K562 (cell line): Measurements from ENCODE around the gene OLFML3. TPM values are rescaled to one million over a fixed set of nuclear protein-coding genes. Genes with fewer than 3 reads are reported as not detected.

Experiments used
- ATAC-seq: fragments of 200-7000 bp; cut with Tn5 transposase; 3 replicates; pipeline ENCODE4 v1.9.1; 2020; ENCODE audit warnings: moderate library complexity
- BruUV-seq: library from RNA; stranded (reverse); fragments of 400-500 nt; replicated peaks from 2 replicates; lab custom pipeline; 2021; lab: Mats Ljungman, UMichigan
- CTCF ChIA-PET: fragments of 300-600 bp; formaldehyde crosslinking; extraction: SDS; loops from one replicate; lab custom pipeline; 2021; ENCODE audit warnings: low intra/inter-chr PET ratio; lab: Yijun Ruan, JAX
- POLR2A ChIA-PET: fragments of 300-600, 350-650 bp; sonication (Branson Sonifier 250); formaldehyde crosslinking; extraction: SDS; loops from one replicate; lab custom pipeline; 2021; ENCODE audit warnings: antibody characterized with exemption, inconsistent platforms; lab: Yijun Ruan, JAX
- DNase-seq, 4 experiments: peaks; one replicate each; pipeline versions ENCODE4 v3.0.0 to v3.0.0-alpha.2; 2011 to 2018; ENCODE audit warnings: low spot score in 3 of 4, mixed read lengths in 3 of 4; ENCODE audit errors: extremely low read depth in 1 of 4
- FAIRE-seq: peaks from 2 replicates; lab custom pipeline; 2011; peaks lifted over from hg19 to GRCh38; lab: Jason Lieb, UNC
- H2AFZ ChIP-seq: 2 replicates; pipeline ENCODE4 v1.6.0; 2011; ENCODE audit warnings: low read depth, low read length, control low read depth, inconsistent platforms
- H3K27ac ChIP-seq: fragments of 200-600 bp; 3 replicates; pipeline ENCODE4 v1.8.0; 2011; ENCODE audit warnings: low read depth, mild to moderate bottlenecking, control low read depth, inconsistent platforms, low read length, moderate library complexity, mixed read lengths; ENCODE audit errors: extremely low read depth
- H3K27me3 ChIP-seq, 2 experiments: fragments of 300-600 bp in 1 of 2; 2 replicates in 1 of 2; 3 replicates in 1 of 2; pipeline versions ENCODE4 v1.6.0 to v1.8.0; 2011; ENCODE audit warnings: inconsistent platforms in 2 of 2, low read length in 2 of 2, mild to moderate bottlenecking in 1 of 2, mixed read lengths in 1 of 2, moderate library complexity in 1 of 2; ENCODE audit not compliant: control insufficient read depth in 2 of 2, insufficient read depth in 2 of 2
- H3K36me3 ChIP-seq: fragments of 300-600 bp; 3 replicates; pipeline ENCODE4 v1.8.0; 2011; ENCODE audit warnings: mild to moderate bottlenecking, low read length, inconsistent platforms; ENCODE audit not compliant: control insufficient read depth, insufficient read depth
- H3K4me1 ChIP-seq, 2 experiments: fragments of 200-600 bp in 1 of 2; replicated peaks in 1 of 2; 2 replicates in 1 of 2; 3 replicates in 1 of 2; pipeline versions ENCODE4 v1.5.1 to v1.8.0; 2011; ENCODE audit warnings: inconsistent platforms in 2 of 2, low read length in 2 of 2, mild to moderate bottlenecking in 1 of 2, mixed read lengths in 1 of 2, moderate library complexity in 1 of 2; ENCODE audit not compliant: control insufficient read depth in 2 of 2, insufficient read depth in 2 of 2
- H3K4me2 ChIP-seq: 2 replicates; pipeline ENCODE4 v1.6.1; 2011; ENCODE audit warnings: low read length, control low read depth, inconsistent platforms, mixed read lengths; ENCODE audit not compliant: insufficient read depth
- H3K4me3 ChIP-seq: fragments of 200-600 bp; sonication (generic), shearing (Covaris generic); 2 replicates; pipeline ENCODE4 v1.5.1; 2016; ENCODE audit warnings: control low read depth, inconsistent platforms
- H3K79me2 ChIP-seq: fragments of 200-600 bp; 3 replicates; pipeline ENCODE4 v1.8.0; 2011; ENCODE audit warnings: low read length, inconsistent platforms; ENCODE audit not compliant: control insufficient read depth, insufficient read depth
- H3K9ac ChIP-seq, 2 experiments: 2 replicates each; pipeline versions ENCODE4 v1.6.0 to v1.6.1; 2011; ENCODE audit warnings: low read depth in 2 of 2, low read length in 2 of 2, control low read depth in 1 of 2, inconsistent platforms in 1 of 2, mild to moderate bottlenecking in 1 of 2, mixed read lengths in 1 of 2; ENCODE audit not compliant: insufficient read depth in 1 of 2
- H3K9me1 ChIP-seq: one replicate; pipeline ENCODE4 v1.6.0; 2011; ENCODE audit warnings: inconsistent platforms, mild to moderate bottlenecking, low read length, moderate library complexity; ENCODE audit not compliant: control insufficient read depth, insufficient read depth
- H3K9me3 ChIP-seq: replicated peaks from 2 replicates; pipeline ENCODE4 v1.5.1; 2011; ENCODE audit warnings: low read depth, low read length, inconsistent platforms; ENCODE audit not compliant: control insufficient read depth, insufficient read depth
- H4K20me1 ChIP-seq: replicated peaks from 2 replicates; pipeline ENCODE4 v1.6.1; 2011; ENCODE audit warnings: low read length, inconsistent platforms, mixed read lengths; ENCODE audit not compliant: control insufficient read depth, insufficient read depth
- CTCF ChIP-seq, 3 experiments: IDR thresholded peaks in 2 of 3; conservative IDR thresholded peaks in 1 of 3; 2 replicates each; pipeline ENCODE4 v1.5.1; 2011 to 2012; ENCODE audit warnings: low read length in 3 of 3, mild to moderate bottlenecking in 3 of 3, control low read depth in 2 of 3, improper control_type of control experiment in 1 of 3, inconsistent platforms in 1 of 3, low read depth in 1 of 3, mixed read lengths in 1 of 3, moderate library complexity in 1 of 3; ENCODE audit not compliant: insufficient read depth in 2 of 3
- GTF2E2 ChIP-seq: fragments of 200-800 bp; sonication (Bioruptor generic); IDR thresholded peaks from 2 replicates; pipeline ENCODE4 v1.6.1; 2016; ENCODE audit warnings: missing genetic modification characterization, missing compliant biosample characterization
- HOMEZ ChIP-seq: fragments of 250-450 bp; sonication (Bioruptor Pico); IDR thresholded peaks from 2 replicates; pipeline ENCODE4 v1.4.0; 2020; ENCODE audit warnings: mild to moderate bottlenecking, moderate library complexity
- SP1 ChIP-seq: sonication (generic); formaldehyde crosslinking; IDR thresholded peaks from 2 replicates; pipeline ENCODE4 v1.8.1; 2022; ENCODE audit warnings: mild to moderate bottlenecking, missing genetic modification reagents
- XRCC3 ChIP-seq: fragments of 450-650 bp; IDR thresholded peaks from 2 replicates; pipeline ENCODE4 v1.6.1; 2017; ENCODE audit warnings: mild to moderate bottlenecking, moderate library complexity
- ZKSCAN8 ChIP-seq: fragments of 200-800 bp; sonication (Bioruptor generic); IDR thresholded peaks from 2 replicates; pipeline ENCODE4 v1.6.1; 2016; ENCODE audit warnings: missing genetic modification characterization, missing compliant biosample characterization
- ZNF695 ChIP-seq: fragments of 450-650 bp; formaldehyde crosslinking; IDR thresholded peaks from 2 replicates; pipeline ENCODE4 v1.4.0; 2020; ENCODE audit warnings: mild to moderate bottlenecking, moderate library complexity
- WGBS: fragments of 100-300 bp; shearing (Covaris generic); methylation state at CpG from one replicate; pipeline ENCODE4 v1.1.6; 2016; ENCODE audit warnings: low coverage, mixed read lengths; ENCODE audit not compliant: insufficient coverage; ENCODE audit errors: missing lambda C conversion rate; 5-methylcytosine and 5-hydroxymethylcytosine counted together
- in situ Hi-C: fragments of 300-500 bp; cut with MboI; formaldehyde crosslinking; loops from 4 replicates; pipeline ENCODE4 v1.15.0; 2018; ENCODE audit warnings: inconsistent platforms, mixed read lengths
- intact Hi-C: fragments of 100-400 bp; cut with micrococcal nuclease; formaldehyde crosslinking; loops from 2 replicates; pipeline ENCODE4 v1.14.2; 2022
- polyA plus RNA-seq, 8 experiments: library from polyadenylated mRNA; depleted of rRNA in 4 of 8; stranded (reverse) in 5 of 8; unstranded in 3 of 8; fragments of >200 nt; fragmentation: Nextera tagmentation in 2 of 8; fragmentation: Illumina TruSeq in 1 of 8; extraction: Ambion mirVana in 2 of 8; extraction: Trizol in 1 of 8; gene quantifications; 2 replicates each; pipeline versions ENCODE4 v1.2.1 to v1.2.3, GENCODE V29; 2011 to 2014; ENCODE audit warnings: inconsistent platforms in 1 of 8, missing spikeins in 1 of 8
- total RNA-seq, 7 experiments: library from RNA; depleted of rRNA in 6 of 7; stranded (reverse); fragments of >200 nt in 6 of 7; fragmentation: Illumina TruSeq in 2 of 7; extraction: Trizol in 2 of 7; gene quantifications; 2 replicates each; pipeline versions ENCODE4 v1.2.1 to v1.2.3, GENCODE V29; 2011 to 2021; ENCODE audit warnings: low replicate concordance in 1 of 7

Gene OLFML3
- total and polyA plus RNA-seq, 9 of the 15 experiments (the other 6 are each of a cell fraction or from before 2014, with no cell fraction given), result 0.07 to 0.13 (median 0.07) TPM; not detected in 6

- peak overlapping the region; percentile 12; the same call in 2 of the 3 replicates for H3K27ac ChIP-seq
- ATAC-seq (peak; percentile 64), DNase-seq (peak in 2 of 4 experiments; percentile 44 to 51), FAIRE-seq (peak; percentile 49)
- H3K27me3 ChIP-seq, result no peaks in the 10 kb centered on the region
- H3K36me3 ChIP-seq, result peaks cover 44% of the 10 kb centered on the region; the same call in 2 of the 3 replicates
- in situ Hi-C loops, result no loop called here
- intact Hi-C loops, result loop anchor here (5.0 kb wide), 1 partner anchor 110 kb away; no protein-coding TSS in a partner anchor
- 0 out of 4 replicates have a peak overlapping the region, but pooled peaks of 1 of the 2 experiments have one; percentile 0 for H3K9ac ChIP-seq
- no peaks in the 10 kb centered on the region for H4K20me1 ChIP-seq
- no peaks in the 10 kb centered on the region for H3K9me3 ChIP-seq
- POLR2A ChIA-PET, result interaction anchor here (0.7 to 5.3 kb wide), 10 partner anchors 8 to 874 kb away, joined by 3 to 65 read pairs (median 4); partner anchors contain the start of genes HIPK1 and LRIG2
- TF ChIP-seq SP1 (CRISPR knock-in tag) (0 out of 2 replicates have a peak, but pooled peaks have one; percentile 0), CTCF (IDR thresholded peaks at IDR 0.05 in 2 of 3, conservative IDR thresholded peaks at IDR 0.05 in 1 of 3; ENCODE audit: insufficient read depth in 2 of 3, low read depth in 1 of 3, low read length in 3 of 3) (no peak), GTF2E2 (no peak), ZKSCAN8 (CRISPR knock-in tag) (no peak), ZNF695 (CRISPR knock-in tag) (no peak), HOMEZ (CRISPR knock-in tag) (no peak), XRCC3 (no peak)
- TF ChIP-seq, all 486 proteins: peak for 1
- Histone ChIP-seq H3K79me2 (peaks cover 94% of the 10 kb centered on the region), H3K4me1 (peaks cover 11 to 27% of the 10 kb centered on the region in 2 experiments; a peak in 4 of 5 replicates), H3K9me1 (no peaks in the 10 kb centered on the region), H3K4me3 (no peak overlapping the region), H2AFZ (no peak overlapping the region), H3K4me2 (0 out of 2 replicates have a peak overlapping the region, but pooled peaks have one; percentile 14)
- 28% methylated on average over 3 of the region's 3 CpGs for WGBS
- CTCF ChIA-PET, result no interaction called here
- BruUV-seq, result no TSS peak
These were observed 32.4 kb upstream of the OLFML3 start for GRCh38 chr1:113946678-113947387.
